Measurements from ENCODE around the gene GPRC5A. TPM values are rescaled to one million over a fixed set of nuclear protein-coding genes. Genes with fewer than 3 reads are reported as not detected.

GPRC5A gene
- total and polyA plus RNA-seq, 2 of the 13 experiments (the other 11 are each of a cell fraction or from before 2014, with no cell fraction given): 0.27 to 3.0 TPM

DNA sequence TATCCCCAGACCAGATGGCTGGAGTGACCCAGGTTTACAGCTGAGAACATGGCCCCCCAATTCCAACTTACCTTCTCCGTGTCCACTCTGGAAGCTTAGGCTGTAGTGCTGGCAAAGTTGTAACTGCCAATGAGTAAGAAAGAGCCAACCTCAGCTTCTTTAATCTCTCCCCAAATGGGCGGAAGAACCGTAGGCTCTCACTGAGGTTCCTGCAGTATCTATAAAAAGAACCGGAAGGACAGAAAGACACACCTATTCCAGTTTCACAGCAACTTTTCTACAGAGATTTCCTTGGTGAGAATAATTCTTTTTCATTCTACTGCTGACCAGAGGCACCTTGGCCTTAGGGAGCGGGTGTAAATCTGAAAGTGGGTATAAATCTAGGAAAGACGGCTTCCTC, 60.7 kb downstream of the GPRC5A start, which contains the start of gene GPRC5D:
Gene GPRC5D, minus strand, starts transcription at position 135 of the 400 bp plus-strand sequence. CDS start 1,786 bp downstream, outside the sequence.
- no peak for ATAC-seq
- DNase-seq (ENCODE audit: low spot score): no peak
- no peaks in the 10 kb centered on the region for H4K20me1 ChIP-seq (ENCODE audit: insufficient read depth, low read length)
- no peak within 1 kb of the TSS for H2AFZ ChIP-seq (ENCODE audit: low read length)
- no peaks in the 10 kb centered on the region for H3K79me2 ChIP-seq (ENCODE audit: insufficient read depth, low read length)
- no peak within 1 kb of the TSS for H3K4me2 ChIP-seq (ENCODE audit: low read depth, low read length)
- H3K4me1 ChIP-seq (ENCODE audit: insufficient read depth, low read length): peaks cover 37% of the 10 kb centered on the region
- POLR2A ChIA-PET: no interaction called here
- intact Hi-C loops (cut with micrococcal nuclease; ENCODE audit: unreplicated experiment) (no loop called here), in situ Hi-C loops (cut with HindIII; ENCODE audit: extremely low pct_ligation_motif_present, low pct_unique_long_range_greater_than_20kb) (no loop called here)
- no peak within 1 kb of the TSS for H3K4me3 ChIP-seq (replicated peaks in 1 of 3; ENCODE audit: insufficient read depth in 1 of 3, low read depth in 2 of 3, low read length in 3 of 3)
- no peaks in the 10 kb centered on the region for H3K9me3 ChIP-seq (ENCODE audit: low read length)
- no TSS peak for BruUV-seq (replicated peaks)
- WGBS (ENCODE audit: low lambda C conversion rate): 96% methylated on average over 6 of the region's 6 CpGs
- H3K36me3 ChIP-seq (replicated peaks in 1 of 2; ENCODE audit: control insufficient read depth in 1 of 2, insufficient read depth in 2 of 2, low read length in 2 of 2): peaks cover 0 to 4% of the 10 kb centered on the region in 2 experiments; a peak in 2 of 5 replicates
- no peak for FAIRE-seq
- H3K27ac ChIP-seq (ENCODE audit: extremely low read length, insufficient read depth, low read length): no peak within 1 kb of the TSS
- CTCF ChIA-PET (ENCODE audit: low intra/inter-chr PET ratio, low total read pairs): no interaction called here
- no peak within 1 kb of the TSS for H3K9ac ChIP-seq (ENCODE audit: insufficient read depth, low read depth, low read length)
- TF ChIP-seq ZNF572 (CRISPR knock-in tag; IDR thresholded peaks at IDR 0.05) (no peak), ZNF644 (CRISPR knock-in tag; IDR thresholded peaks at IDR 0.05; ENCODE audit: low read depth) (no peak), MAFG (CRISPR knock-in tag; IDR thresholded peaks at IDR 0.05) (no peak), TBP (CRISPR knock-in tag; IDR thresholded peaks at IDR 0.05) (no peak), MAF1 (CRISPR knock-in tag; IDR thresholded peaks at IDR 0.05; ENCODE audit: borderline replicate concordance) (no peak), WIZ (CRISPR knock-in tag; IDR thresholded peaks at IDR 0.05) (no peak)
- TF ChIP-seq, protein P1, sequence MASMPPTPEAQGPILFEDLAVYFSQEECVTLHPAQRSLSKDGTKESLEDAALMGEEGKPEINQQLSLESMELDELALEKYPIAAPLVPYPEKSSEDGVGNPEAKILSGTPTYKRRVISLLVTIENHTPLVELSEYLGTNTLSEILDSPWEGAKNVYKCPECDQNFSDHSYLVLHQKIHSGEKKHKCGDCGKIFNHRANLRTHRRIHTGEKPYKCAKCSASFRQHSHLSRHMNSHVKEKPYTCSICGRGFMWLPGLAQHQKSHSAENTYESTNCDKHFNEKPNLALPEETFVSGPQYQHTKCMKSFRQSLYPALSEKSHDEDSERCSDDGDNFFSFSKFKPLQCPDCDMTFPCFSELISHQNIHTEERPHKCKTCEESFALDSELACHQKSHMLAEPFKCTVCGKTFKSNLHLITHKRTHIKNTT (CRISPR knock-in tag; IDR thresholded peaks at IDR 0.05): no peak
- TF ChIP-seq, protein P2, sequence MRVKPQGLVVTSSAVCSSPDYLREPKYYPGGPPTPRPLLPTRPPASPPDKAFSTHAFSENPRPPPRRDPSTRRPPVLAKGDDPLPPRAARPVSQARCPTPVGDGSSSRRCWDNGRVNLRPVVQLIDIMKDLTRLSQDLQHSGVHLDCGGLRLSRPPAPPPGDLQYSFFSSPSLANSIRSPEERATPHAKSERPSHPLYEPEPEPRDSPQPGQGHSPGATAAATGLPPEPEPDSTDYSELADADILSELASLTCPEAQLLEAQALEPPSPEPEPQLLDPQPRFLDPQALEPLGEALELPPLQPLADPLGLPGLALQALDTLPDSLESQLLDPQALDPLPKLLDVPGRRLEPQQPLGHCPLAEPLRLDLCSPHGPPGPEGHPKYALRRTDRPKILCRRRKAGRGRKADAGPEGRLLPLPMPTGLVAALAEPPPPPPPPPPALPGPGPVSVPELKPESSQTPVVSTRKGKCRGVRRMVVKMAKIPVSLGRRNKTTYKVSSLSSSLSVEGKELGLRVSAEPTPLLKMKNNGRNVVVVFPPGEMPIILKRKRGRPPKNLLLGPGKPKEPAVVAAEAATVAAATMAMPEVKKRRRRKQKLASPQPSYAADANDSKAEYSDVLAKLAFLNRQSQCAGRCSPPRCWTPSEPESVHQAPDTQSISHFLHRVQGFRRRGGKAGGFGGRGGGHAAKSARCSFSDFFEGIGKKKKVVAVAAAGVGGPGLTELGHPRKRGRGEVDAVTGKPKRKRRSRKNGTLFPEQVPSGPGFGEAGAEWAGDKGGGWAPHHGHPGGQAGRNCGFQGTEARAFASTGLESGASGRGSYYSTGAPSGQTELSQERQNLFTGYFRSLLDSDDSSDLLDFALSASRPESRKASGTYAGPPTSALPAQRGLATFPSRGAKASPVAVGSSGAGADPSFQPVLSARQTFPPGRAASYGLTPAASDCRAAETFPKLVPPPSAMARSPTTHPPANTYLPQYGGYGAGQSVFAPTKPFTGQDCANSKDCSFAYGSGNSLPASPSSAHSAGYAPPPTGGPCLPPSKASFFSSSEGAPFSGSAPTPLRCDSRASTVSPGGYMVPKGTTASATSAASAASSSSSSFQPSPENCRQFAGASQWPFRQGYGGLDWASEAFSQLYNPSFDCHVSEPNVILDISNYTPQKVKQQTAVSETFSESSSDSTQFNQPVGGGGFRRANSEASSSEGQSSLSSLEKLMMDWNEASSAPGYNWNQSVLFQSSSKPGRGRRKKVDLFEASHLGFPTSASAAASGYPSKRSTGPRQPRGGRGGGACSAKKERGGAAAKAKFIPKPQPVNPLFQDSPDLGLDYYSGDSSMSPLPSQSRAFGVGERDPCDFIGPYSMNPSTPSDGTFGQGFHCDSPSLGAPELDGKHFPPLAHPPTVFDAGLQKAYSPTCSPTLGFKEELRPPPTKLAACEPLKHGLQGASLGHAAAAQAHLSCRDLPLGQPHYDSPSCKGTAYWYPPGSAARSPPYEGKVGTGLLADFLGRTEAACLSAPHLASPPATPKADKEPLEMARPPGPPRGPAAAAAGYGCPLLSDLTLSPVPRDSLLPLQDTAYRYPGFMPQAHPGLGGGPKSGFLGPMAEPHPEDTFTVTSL (CRISPR knock-in tag; IDR thresholded peaks at IDR 0.05; ENCODE audit: borderline replicate concordance): no peak
- TF ChIP-seq, protein P3, sequence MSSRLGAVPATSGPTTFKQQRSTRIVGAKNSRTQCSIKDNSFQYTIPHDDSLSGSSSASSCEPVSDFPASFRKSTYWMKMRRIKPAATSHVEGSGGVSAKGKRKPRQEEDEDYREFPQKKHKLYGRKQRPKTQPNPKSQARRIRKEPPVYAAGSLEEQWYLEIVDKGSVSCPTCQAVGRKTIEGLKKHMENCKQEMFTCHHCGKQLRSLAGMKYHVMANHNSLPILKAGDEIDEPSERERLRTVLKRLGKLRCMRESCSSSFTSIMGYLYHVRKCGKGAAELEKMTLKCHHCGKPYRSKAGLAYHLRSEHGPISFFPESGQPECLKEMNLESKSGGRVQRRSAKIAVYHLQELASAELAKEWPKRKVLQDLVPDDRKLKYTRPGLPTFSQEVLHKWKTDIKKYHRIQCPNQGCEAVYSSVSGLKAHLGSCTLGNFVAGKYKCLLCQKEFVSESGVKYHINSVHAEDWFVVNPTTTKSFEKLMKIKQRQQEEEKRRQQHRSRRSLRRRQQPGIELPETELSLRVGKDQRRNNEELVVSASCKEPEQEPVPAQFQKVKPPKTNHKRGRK (CRISPR knock-in tag; IDR thresholded peaks at IDR 0.05): no peak
- H3K27me3 ChIP-seq (ENCODE audit: control insufficient read depth in 1 of 2, insufficient read depth in 2 of 2, low read length in 2 of 2): no peaks in the 10 kb centered on the region
